H1 (cell line): ENCODE data around the gene BCO2. TPM values are rescaled to one million over a fixed set of nuclear protein-coding genes. Genes with fewer than 3 reads are reported as not detected.
"Not testable (repeated sequence)": the region's sequence is repeated elsewhere in the genome, so short reads cannot be mapped to it uniquely, and the experiment has no call there.

Experiments
- CTCF ChIA-PET: fragments of 300-600 bp; sonication (Branson Sonifier 250); formaldehyde crosslinking; loops from one replicate; lab custom pipeline; 2021; ENCODE audit not compliant: partially characterized antibody; lab: Charles Lee
- POLR2A ChIA-PET: fragments of 300-600 bp; sonication (Branson Sonifier 250); formaldehyde crosslinking; loops from one replicate; lab custom pipeline; 2021; ENCODE audit warnings: inconsistent platforms; ENCODE audit not compliant: partially characterized antibody; lab: Charles Lee
- DNase-seq, 2 experiments: peaks; one replicate each; pipeline versions ENCODE4 v3.0.0 to v3.0.0-alpha.2; 2010 to 2022; ENCODE audit warnings: low spot score in 2 of 2, low read depth in 1 of 2, mixed read lengths in 1 of 2
- FAIRE-seq: peaks from 2 replicates; lab custom pipeline; 2011; peaks lifted over from hg19 to GRCh38; lab: Jason Lieb, UNC
- H2AFZ ChIP-seq: 2 replicates; pipeline ENCODE4 v1.8.1; 2012; ENCODE audit warnings: low read length, inconsistent platforms
- H2AK5ac ChIP-seq: 2 replicates; pipeline ENCODE4 v1.6.1; 2013; ENCODE audit warnings: low read depth, low read length
- H2BK120ac ChIP-seq: replicated peaks from 2 replicates; pipeline ENCODE3; 2013; ENCODE audit warnings: low read depth, low read length, inconsistent platforms
- H2BK12ac ChIP-seq: 2 replicates; pipeline ENCODE4 v1.6.1; 2013; ENCODE audit warnings: low read depth, low read length
- H2BK15ac ChIP-seq: 2 replicates; pipeline ENCODE4 v1.6.1; 2013; ENCODE audit warnings: low read length
- H2BK20ac ChIP-seq: 2 replicates; pipeline ENCODE4 v1.6.1; 2013; ENCODE audit warnings: low read length
- H2BK5ac ChIP-seq: 2 replicates; pipeline ENCODE4 v1.6.1; 2013; ENCODE audit warnings: low read depth, low read length
- H3K14ac ChIP-seq: 2 replicates; pipeline ENCODE4 v1.6.1; 2013; ENCODE audit warnings: inconsistent platforms; ENCODE audit not compliant: insufficient read length
- H3K18ac ChIP-seq: 2 replicates; pipeline ENCODE4 v1.6.1; 2013; ENCODE audit warnings: low read length; ENCODE audit errors: extremely low read depth
- H3K23ac ChIP-seq: 2 replicates; pipeline ENCODE4 v1.6.1; 2013; ENCODE audit warnings: inconsistent platforms; ENCODE audit not compliant: insufficient read length
- H3K23me2 ChIP-seq: 2 replicates; pipeline ENCODE4 v1.6.1; 2013; ENCODE audit warnings: low read depth, low read length
- H3K27ac ChIP-seq: 2 replicates; pipeline ENCODE4 v1.6.1; 2011; ENCODE audit warnings: low read depth, low read length, inconsistent platforms
- H3K27me3 ChIP-seq, 4 experiments: replicated peaks in 1 of 4; 1 replicate in 1 of 4; 2 replicates in 3 of 4; pipeline versions ENCODE4 v1.6.1 to v1.8.1; 2011 to 2013; ENCODE audit warnings: low read length in 3 of 4, mild to moderate bottlenecking in 3 of 4, inconsistent platforms in 2 of 4, mixed read lengths in 2 of 4, moderate library complexity in 1 of 4; ENCODE audit not compliant: control insufficient read depth in 3 of 4, insufficient read depth in 3 of 4; ENCODE audit errors: extremely low read depth in 1 of 4
- H3K36me3 ChIP-seq, 4 experiments: 2 replicates each; pipeline versions ENCODE4 v1.6.1 to v1.8.1; 2011 to 2013; ENCODE audit warnings: mild to moderate bottlenecking in 4 of 4, low read length in 3 of 4, moderate library complexity in 2 of 4, control low read depth in 1 of 4, inconsistent platforms in 1 of 4; ENCODE audit not compliant: insufficient read depth in 4 of 4, control insufficient read depth in 2 of 4
- H3K4ac ChIP-seq: replicated peaks from 2 replicates; pipeline ENCODE3; 2013; ENCODE audit warnings: low read length, low read depth, mixed read lengths, inconsistent platforms; ENCODE audit not compliant: insufficient read length
- H3K4me1 ChIP-seq, 4 experiments: replicated peaks in 1 of 4; 1 replicate in 1 of 4; 2 replicates in 3 of 4; pipeline versions ENCODE4 v1.6.1 to v1.8.1; 2011 to 2013; ENCODE audit warnings: low read length in 3 of 4, inconsistent platforms in 2 of 4, mixed read lengths in 1 of 4; ENCODE audit not compliant: insufficient read depth in 4 of 4, control insufficient read depth in 3 of 4
- H3K4me2 ChIP-seq, 2 experiments: 2 replicates each; pipeline versions ENCODE4 v1.6.1 to v1.8.1; 2011 to 2013; ENCODE audit warnings: low read depth in 2 of 2, low read length in 2 of 2, control low read depth in 1 of 2, inconsistent platforms in 1 of 2, mild to moderate bottlenecking in 1 of 2; ENCODE audit not compliant: insufficient read depth in 1 of 2
- H3K4me3 ChIP-seq, 4 experiments: fragments of 200-600, 300-600 bp in 1 of 4; sonication (generic), shearing (Covaris generic), sonication (Bioruptor Twin) in 1 of 4; 2 replicates each; pipeline versions ENCODE4 v1.5.1 to v1.8.1; 2011 to 2016; ENCODE audit warnings: low read length in 4 of 4, low read depth in 3 of 4, control low read depth in 2 of 4, inconsistent platforms in 2 of 4, mild to moderate bottlenecking in 2 of 4, mixed read lengths in 1 of 4, moderate library complexity in 1 of 4; ENCODE audit not compliant: insufficient read depth in 2 of 4; ENCODE audit errors: extremely low read depth in 1 of 4
- H3K56ac ChIP-seq: replicated peaks from 2 replicates; pipeline ENCODE3; 2013; ENCODE audit warnings: low read depth, mild to moderate bottlenecking, mixed read lengths, low read length, inconsistent platforms; ENCODE audit not compliant: insufficient read length
- H3K79me1 ChIP-seq: 2 replicates; pipeline ENCODE4 v1.6.1; 2013; ENCODE audit warnings: low read depth, low read length, control low read depth
- H3K79me2 ChIP-seq, 2 experiments: 2 replicates each; pipeline versions ENCODE4 v1.6.1 to v1.8.1; 2012 to 2013; ENCODE audit warnings: low read length in 2 of 2, mild to moderate bottlenecking in 2 of 2, inconsistent platforms in 1 of 2; ENCODE audit not compliant: insufficient read depth in 2 of 2, control insufficient read depth in 1 of 2
- H3K9ac ChIP-seq, 4 experiments: replicated peaks in 1 of 4; 1 replicate in 1 of 4; 2 replicates in 3 of 4; pipeline versions ENCODE4 v1.6.1 to v1.8.1; 2011 to 2013; ENCODE audit warnings: low read depth in 3 of 4, low read length in 3 of 4, control low read depth in 2 of 4, mild to moderate bottlenecking in 2 of 4, moderate library complexity in 2 of 4, inconsistent platforms in 1 of 4; ENCODE audit errors: extremely low read depth in 1 of 4
- H3K9me3 ChIP-seq, 2 experiments: 2 replicates each; pipeline versions ENCODE4 v1.6.1 to v1.8.1; 2012 to 2013; ENCODE audit warnings: mild to moderate bottlenecking in 2 of 2, moderate library complexity in 2 of 2, control low read depth in 1 of 2, inconsistent platforms in 1 of 2, low read depth in 1 of 2, low read length in 1 of 2, mixed read lengths in 1 of 2; ENCODE audit not compliant: insufficient read depth in 2 of 2
- H4K20me1 ChIP-seq, 2 experiments: replicated peaks in 1 of 2; 2 replicates each; pipeline versions ENCODE3 to v1.8.1; 2011 to 2013; ENCODE audit warnings: inconsistent platforms in 2 of 2, low read length in 2 of 2, mild to moderate bottlenecking in 1 of 2; ENCODE audit not compliant: insufficient read depth in 2 of 2, control insufficient read depth in 1 of 2
- H4K5ac ChIP-seq: 2 replicates; pipeline ENCODE4 v1.6.1; 2013; ENCODE audit warnings: low read length, low read depth, mixed read lengths, inconsistent platforms; ENCODE audit not compliant: insufficient read length
- H4K8ac ChIP-seq: 2 replicates; pipeline ENCODE4 v1.8.0; 2013; ENCODE audit warnings: mild to moderate bottlenecking, moderate library complexity, low read length, inconsistent platforms; ENCODE audit not compliant: insufficient read depth; ENCODE audit errors: extremely low read depth
- H4K91ac ChIP-seq: replicated peaks from 2 replicates; pipeline ENCODE3; 2013; ENCODE audit warnings: low read length, mixed read lengths, inconsistent platforms; ENCODE audit not compliant: insufficient read length
- WGBS, 2 experiments: shearing (Covaris generic) in 1 of 2; methylation state at CpG; one replicate each; pipeline versions ENCODE4 v1.1.6 to v1.1.7; 2013 to 2015; ENCODE audit warnings: low lambda C conversion rate in 2 of 2, mixed read lengths in 2 of 2, inconsistent platforms in 1 of 2, low coverage in 1 of 2, missing lambda C conversion rate in 1 of 2; ENCODE audit not compliant: insufficient replicate concordance in 2 of 2, insufficient coverage in 1 of 2, insufficient read length in 1 of 2; ENCODE audit errors: extremely low coverage in 1 of 2, missing lambda C conversion rate in 1 of 2; 5-methylcytosine and 5-hydroxymethylcytosine counted together
- polyA plus RNA-seq, 7 experiments: library from polyadenylated mRNA; depleted of rRNA in 3 of 7; stranded (reverse) in 5 of 7; unstranded in 2 of 7; fragments of >200 nt in 5 of 7; fragments of 200-250 nt in 2 of 7; gene quantifications; 1 replicate in 5 of 7; 2 replicates in 1 of 7; 4 replicates in 1 of 7; pipeline versions ENCODE4 v1.2.1 to v1.2.3, GENCODE V29; 2011 to 2013; ENCODE audit warnings: missing spikeins in 2 of 7, mixed read lengths in 2 of 7
- total RNA-seq: library from RNA; stranded (reverse); fragmentation: NEBNext Ultra II Directional; extraction: Animal tissue kit (Norgen Biotek cat#: 25700); gene quantifications from 2 replicates; pipeline ENCODE4 v1.2.1, GENCODE V29; 2021

Gene BCO2
- total and polyA plus RNA-seq, 2 of the 8 experiments (the other 6 are each of a cell fraction or from before 2014, with no cell fraction given) = 0.42 to 0.82 TPM

- H2BK5ac ChIP-seq, H3K36me3 ChIP-seq, H2BK20ac ChIP-seq, H2AK5ac ChIP-seq, H3K79me1 ChIP-seq, H4K5ac ChIP-seq, H3K27ac ChIP-seq, H2BK120ac ChIP-seq, H3K9ac ChIP-seq, FAIRE-seq, H4K91ac ChIP-seq, H4K20me1 ChIP-seq, H3K18ac ChIP-seq, H3K14ac ChIP-seq, H2BK15ac ChIP-seq, H3K4me2 ChIP-seq, H3K23ac ChIP-seq, H3K4ac ChIP-seq, H3K79me2 ChIP-seq, H3K23me2 ChIP-seq, H3K9me3 ChIP-seq, H2AFZ ChIP-seq, DNase-seq, POLR2A ChIA-PET, H3K4me1 ChIP-seq, H3K27me3 ChIP-seq, H2BK12ac ChIP-seq, H3K56ac ChIP-seq, H3K4me3 ChIP-seq, H4K8ac ChIP-seq: not testable (repeated sequence)
- 81% methylated on average over 4 of the region's 4 CpGs; no CpG with 5 or more reads in 1 of the 2 experiments for WGBS, 2 experiments
- CTCF ChIA-PET = interaction anchor here (0.6 to 0.8 kb wide), 2 partner anchors 24 to 665 kb away, joined by 3 read pairs; partner anchors contain the start of gene BCO2
Measured at GRCh38 chr11:112199101-112199500, 23.8 kb downstream of the BCO2 start.
